Activated CD4-positive, alpha-beta T cell treated with anti-CD3 and anti-CD28 coated beads, Interleukin-2, amount 10 ng/mL, durations not matched to agents 24 days and 14 days (primary cell): Measurements from ENCODE around the gene KRTAP10-3. TPM values are rescaled to one million over a fixed set of nuclear protein-coding genes. Genes with fewer than 3 reads are reported as not detected.
"Not testable (repeated sequence)": the region's sequence is repeated elsewhere in the genome, so short reads cannot be mapped to it uniquely, and the experiment has no call there.

Experiments
- DNase-seq: peaks from one replicate; pipeline ENCODE4 v3.0.0; 2022
- H3K27ac Mint-ChIP-seq: one replicate; pipeline ENCODE4 v1.8.0; 2022; ENCODE audit warnings: mild to moderate bottlenecking, mixed read lengths
- H3K27me3 Mint-ChIP-seq: one replicate; pipeline ENCODE4 v1.8.0; 2022; ENCODE audit warnings: mixed read lengths
- H3K36me3 Mint-ChIP-seq: one replicate; pipeline ENCODE4 v1.8.0; 2022; ENCODE audit warnings: low read depth, mild to moderate bottlenecking, mixed read lengths
- H3K4me1 Mint-ChIP-seq: one replicate; pipeline ENCODE4 v1.8.0; 2021; ENCODE audit warnings: mixed read lengths
- H3K4me3 Mint-ChIP-seq: one replicate; pipeline ENCODE4 v1.8.0; 2022; ENCODE audit warnings: mild to moderate bottlenecking, moderate library complexity, mixed read lengths
- H3K9me3 Mint-ChIP-seq: one replicate; pipeline ENCODE4 v1.8.0; 2021; ENCODE audit warnings: mixed read lengths
- intact Hi-C: fragments of 100-400 bp; cut with micrococcal nuclease; formaldehyde crosslinking; loops from one replicate; pipeline ENCODE4 v1.15.1; 2023
- total RNA-seq: library from RNA; stranded (reverse); gene quantifications from 2 replicates; pipeline ENCODE4 v1.2.3, GENCODE V29; 2022

KRTAP10-3 gene
- total RNA-seq, 1 donor from 2014 or later = not detected

GRCh38 chr21:44571296-44571695 lies 12.7 kb upstream of the KRTAP10-3 start:
- Mint-ChIP-seq H3K9me3 (peaks cover 5% of the 10 kb centered on the region), H3K4me3 (no peak overlapping the region), H3K27me3 (peaks cover 3% of the 10 kb centered on the region), H3K4me1 (no peaks in the 10 kb centered on the region), H3K36me3 (no peaks in the 10 kb centered on the region), H3K27ac (no peak overlapping the region)
- intact Hi-C loops = no loop called here
- no peak for DNase-seq

GRCh38 chr21:44569861-44570517 lies 11.4 kb upstream of the KRTAP10-3 start:
- H3K36me3 Mint-ChIP-seq = no peaks in the 10 kb centered on the region
- no peak overlapping the region for H3K4me3 Mint-ChIP-seq
- intact Hi-C loops = no loop called here
- H3K4me1 Mint-ChIP-seq = peaks cover 6% of the 10 kb centered on the region
- H3K27ac Mint-ChIP-seq = no peak overlapping the region
- no peak for DNase-seq
- no peaks in the 10 kb centered on the region for H3K9me3 Mint-ChIP-seq
- peaks cover 3% of the 10 kb centered on the region for H3K27me3 Mint-ChIP-seq

GRCh38 chr21:44568667-44569556 lies 10.3 kb upstream of the KRTAP10-3 start:
- intact Hi-C loops = no loop called here
- Mint-ChIP-seq H3K36me3 (no peaks in the 10 kb centered on the region), H3K4me1 (peaks cover 12% of the 10 kb centered on the region), H3K9me3 (no peaks in the 10 kb centered on the region), H3K27ac (no peak overlapping the region), H3K4me3 (no peak overlapping the region), H3K27me3 (no peaks in the 10 kb centered on the region)
- no peak for DNase-seq

- H3K4me3 Mint-ChIP-seq = no peak overlapping the region
- no peak for DNase-seq
- no peaks in the 10 kb centered on the region for H3K9me3 Mint-ChIP-seq
- H3K27ac Mint-ChIP-seq = no peak overlapping the region
- intact Hi-C loops = no loop called here
- H3K36me3 Mint-ChIP-seq = no peaks in the 10 kb centered on the region
- H3K4me1 Mint-ChIP-seq = peaks cover 12% of the 10 kb centered on the region
- no peaks in the 10 kb centered on the region for H3K27me3 Mint-ChIP-seq
These were observed 9.7 kb upstream of the KRTAP10-3 start for GRCh38 chr21:44568261-44568660.

GRCh38 chr21:44567481-44568171 lies 9.0 kb upstream of the KRTAP10-3 start:
- intact Hi-C loops = no loop called here
- no peaks in the 10 kb centered on the region for H3K9me3 Mint-ChIP-seq
- no peak for DNase-seq
- H3K27ac Mint-ChIP-seq = no peak overlapping the region
- peaks cover 12% of the 10 kb centered on the region for H3K4me1 Mint-ChIP-seq
- no peaks in the 10 kb centered on the region for H3K36me3 Mint-ChIP-seq
- no peaks in the 10 kb centered on the region for H3K27me3 Mint-ChIP-seq
- no peak overlapping the region for H3K4me3 Mint-ChIP-seq

- Mint-ChIP-seq H3K4me1 (peaks cover 12% of the 10 kb centered on the region), H3K27ac (no peak overlapping the region), H3K9me3 (peaks cover 9% of the 10 kb centered on the region), H3K36me3 (no peaks in the 10 kb centered on the region), H3K4me3 (no peak overlapping the region), H3K27me3 (peaks cover 5% of the 10 kb centered on the region)
- no peak for DNase-seq
- intact Hi-C loops = no loop called here
These were observed 7.8 kb upstream of the KRTAP10-3 start for GRCh38 chr21:44566403-44566802.

GRCh38 chr21:44564886-44565598 lies 6.4 kb upstream of the KRTAP10-3 start:
- intact Hi-C loops = no loop called here
- Mint-ChIP-seq H3K9me3 (peaks cover 17% of the 10 kb centered on the region), H3K4me3 (peak overlapping the region; percentile 2), H3K27me3 (peaks cover 12% of the 10 kb centered on the region), H3K27ac (peak overlapping the region; percentile 30), H3K4me1 (peaks cover 12% of the 10 kb centered on the region), H3K36me3 (no peaks in the 10 kb centered on the region)
- DNase-seq = no peak

GRCh38 chr21:44564099-44564498 lies 5.5 kb upstream of the KRTAP10-3 start:
- peaks cover 17% of the 10 kb centered on the region for H3K9me3 Mint-ChIP-seq
- H3K27me3 Mint-ChIP-seq = peaks cover 15% of the 10 kb centered on the region
- H3K36me3 Mint-ChIP-seq = no peaks in the 10 kb centered on the region
- H3K27ac Mint-ChIP-seq = no peak overlapping the region
- H3K4me3 Mint-ChIP-seq = no peak overlapping the region
- intact Hi-C loops = no loop called here
- no peak for DNase-seq
- peaks cover 12% of the 10 kb centered on the region for H3K4me1 Mint-ChIP-seq

GRCh38 chr21:44558329-44558675 lies 293 bp downstream of the KRTAP10-3 start:
- H3K36me3 Mint-ChIP-seq, intact Hi-C loops: not testable (repeated sequence)
- H3K9me3 Mint-ChIP-seq = peaks cover 17% of the 10 kb centered on the region

GRCh38 chr21:44557491-44558328 lies 885 bp downstream of the KRTAP10-3 start:
- Mint-ChIP-seq H3K36me3 (no peaks in the 10 kb centered on the region), H3K4me1 (no peaks in the 10 kb centered on the region), H3K4me3 (no peak overlapping the region), H3K27me3 (peaks cover 30% of the 10 kb centered on the region), H3K27ac (no peak overlapping the region), H3K9me3 (peaks cover 17% of the 10 kb centered on the region)
- DNase-seq = no peak
- intact Hi-C loops = no loop called here

More at GRCh38 chr21:44558329-44558675, 293 bp downstream of the KRTAP10-3 start:
- H3K4me3 Mint-ChIP-seq, DNase-seq, H3K4me1 Mint-ChIP-seq, H3K27ac Mint-ChIP-seq: not testable (repeated sequence)
- H3K27me3 Mint-ChIP-seq = peaks cover 30% of the 10 kb centered on the region

- no peak overlapping the region for H3K27ac Mint-ChIP-seq
- H3K4me1 Mint-ChIP-seq = no peaks in the 10 kb centered on the region
- DNase-seq = no peak
- intact Hi-C loops = no loop called here
- H3K36me3 Mint-ChIP-seq = no peaks in the 10 kb centered on the region
- H3K9me3 Mint-ChIP-seq = peaks cover 11% of the 10 kb centered on the region
- no peak overlapping the region for H3K4me3 Mint-ChIP-seq
- peaks cover 26% of the 10 kb centered on the region for H3K27me3 Mint-ChIP-seq
These were observed 1.7 kb downstream of the KRTAP10-3 start for GRCh38 chr21:44556879-44557278.

GRCh38 chr21:44555200-44555875 lies 3.3 kb downstream of the KRTAP10-3 start:
- H3K9me3 Mint-ChIP-seq = no peaks in the 10 kb centered on the region
- H3K36me3 Mint-ChIP-seq = no peaks in the 10 kb centered on the region
- no peak for DNase-seq
- no peak overlapping the region for H3K4me3 Mint-ChIP-seq
- no peak overlapping the region for H3K27ac Mint-ChIP-seq
- no peaks in the 10 kb centered on the region for H3K4me1 Mint-ChIP-seq
- H3K27me3 Mint-ChIP-seq = peaks cover 20% of the 10 kb centered on the region
- intact Hi-C loops = no loop called here
